GM13976 (cell line): ENCODE data around the gene CCNYL1.

ENCODE experiments used
- DNase-seq: peaks from one replicate; pipeline ENCODE4 v3.0.0; 2012; ENCODE audit warnings: low spot score
- in situ Hi-C: fragments of 300-500 bp; cut with MboI; formaldehyde crosslinking; loops from one replicate; pipeline ENCODE4 v1.12.0; 2022; ENCODE audit warnings: low sequenced_read_pairs, mixed read lengths, inconsistent platforms; ENCODE audit not compliant: unreplicated experiment
- TF ChIP-seq, protein P1 (sequence below): IDR thresholded peaks from 2 replicates; pipeline ENCODE4 v1.5.1; 2012; ENCODE audit warnings: borderline replicate concordance, mild to moderate bottlenecking; ENCODE audit not compliant: insufficient read depth; ENCODE audit errors: extremely low read depth, missing control alignments, control extremely low read depth

Gene CCNYL1

DNA sequence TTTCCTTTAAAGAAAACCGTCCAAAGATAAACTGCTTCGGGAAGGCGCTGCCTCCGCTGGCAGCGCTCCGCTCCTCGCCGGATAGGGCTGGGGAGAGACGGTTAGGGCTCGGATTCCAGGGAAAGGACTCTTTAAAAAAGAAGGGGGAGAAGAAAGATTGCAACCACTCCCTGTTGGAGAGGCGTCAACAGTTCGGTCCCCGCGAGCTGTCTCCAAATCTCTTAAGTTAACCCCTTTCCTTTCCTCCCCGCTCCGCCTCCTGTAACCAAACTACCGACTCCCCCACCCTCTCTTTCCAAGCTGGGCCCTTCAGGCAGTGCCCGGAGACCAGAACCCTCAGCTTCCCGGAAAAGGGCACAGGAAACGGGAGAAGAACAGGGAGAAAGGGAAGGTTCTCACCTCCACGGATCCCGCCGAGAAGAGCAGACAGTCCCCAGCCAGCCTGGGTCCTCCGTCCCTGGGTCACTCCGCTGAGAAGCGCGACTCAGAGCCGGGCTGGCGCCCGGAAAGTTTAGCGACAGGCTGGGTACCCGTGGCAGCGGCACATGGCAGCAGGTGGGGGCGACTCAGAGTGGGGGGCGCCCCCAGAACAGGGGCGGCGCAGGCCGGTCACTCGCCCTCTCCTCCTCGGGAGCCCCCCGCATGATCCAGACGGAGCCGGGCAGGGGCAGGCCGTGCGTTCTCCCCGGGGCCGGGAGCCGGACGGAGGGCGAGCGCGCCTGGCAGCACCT, 57.6 kb downstream of the CCNYL1 start:
- TF ChIP-seq, protein P1, sequence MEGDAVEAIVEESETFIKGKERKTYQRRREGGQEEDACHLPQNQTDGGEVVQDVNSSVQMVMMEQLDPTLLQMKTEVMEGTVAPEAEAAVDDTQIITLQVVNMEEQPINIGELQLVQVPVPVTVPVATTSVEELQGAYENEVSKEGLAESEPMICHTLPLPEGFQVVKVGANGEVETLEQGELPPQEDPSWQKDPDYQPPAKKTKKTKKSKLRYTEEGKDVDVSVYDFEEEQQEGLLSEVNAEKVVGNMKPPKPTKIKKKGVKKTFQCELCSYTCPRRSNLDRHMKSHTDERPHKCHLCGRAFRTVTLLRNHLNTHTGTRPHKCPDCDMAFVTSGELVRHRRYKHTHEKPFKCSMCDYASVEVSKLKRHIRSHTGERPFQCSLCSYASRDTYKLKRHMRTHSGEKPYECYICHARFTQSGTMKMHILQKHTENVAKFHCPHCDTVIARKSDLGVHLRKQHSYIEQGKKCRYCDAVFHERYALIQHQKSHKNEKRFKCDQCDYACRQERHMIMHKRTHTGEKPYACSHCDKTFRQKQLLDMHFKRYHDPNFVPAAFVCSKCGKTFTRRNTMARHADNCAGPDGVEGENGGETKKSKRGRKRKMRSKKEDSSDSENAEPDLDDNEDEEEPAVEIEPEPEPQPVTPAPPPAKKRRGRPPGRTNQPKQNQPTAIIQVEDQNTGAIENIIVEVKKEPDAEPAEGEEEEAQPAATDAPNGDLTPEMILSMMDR: no peak
- in situ Hi-C loops: no loop called here
- peak; percentile 58 for DNase-seq

DNA sequence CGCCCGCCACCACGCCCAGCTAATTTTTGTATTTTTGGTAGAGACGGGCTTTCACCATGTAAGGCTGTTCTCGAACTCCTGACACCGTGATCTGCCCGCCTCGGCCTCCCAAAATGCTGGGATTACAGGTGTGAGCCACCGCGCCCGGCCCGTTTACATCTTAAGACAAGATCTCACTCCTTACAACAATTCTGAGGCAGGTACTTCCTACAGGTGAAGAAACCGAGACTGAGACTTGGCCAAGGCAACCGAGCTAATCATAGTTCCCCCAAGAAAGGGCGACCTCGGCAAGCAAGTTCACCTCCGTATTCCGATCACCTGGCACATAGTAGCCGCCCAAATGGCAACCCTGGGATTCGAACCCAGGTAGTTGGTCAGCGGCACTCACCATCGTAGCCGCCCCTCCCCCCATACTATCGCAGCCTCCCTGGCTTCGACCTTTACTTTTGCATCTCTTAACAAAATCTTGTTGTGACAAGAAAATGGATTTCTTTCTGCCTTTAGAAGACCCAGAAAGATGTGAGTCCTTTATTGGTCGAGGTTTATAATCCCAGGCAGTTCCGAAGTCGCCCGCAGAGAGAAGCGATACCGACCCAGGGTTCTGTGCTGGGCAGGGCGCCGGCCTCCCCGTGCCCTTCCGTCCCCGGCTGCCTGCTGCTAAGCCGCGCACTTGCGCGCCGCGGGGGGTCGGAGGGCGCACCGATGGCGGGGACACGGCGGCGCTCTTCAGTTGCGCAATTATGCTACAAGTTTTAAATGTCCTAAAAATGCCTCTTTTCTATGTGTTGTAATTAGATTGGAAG, 59.4 kb downstream of the CCNYL1 start:
- TF ChIP-seq, protein P1: no peak
- peak; percentile 41 for DNase-seq
- in situ Hi-C loops: no loop called here

DNA sequence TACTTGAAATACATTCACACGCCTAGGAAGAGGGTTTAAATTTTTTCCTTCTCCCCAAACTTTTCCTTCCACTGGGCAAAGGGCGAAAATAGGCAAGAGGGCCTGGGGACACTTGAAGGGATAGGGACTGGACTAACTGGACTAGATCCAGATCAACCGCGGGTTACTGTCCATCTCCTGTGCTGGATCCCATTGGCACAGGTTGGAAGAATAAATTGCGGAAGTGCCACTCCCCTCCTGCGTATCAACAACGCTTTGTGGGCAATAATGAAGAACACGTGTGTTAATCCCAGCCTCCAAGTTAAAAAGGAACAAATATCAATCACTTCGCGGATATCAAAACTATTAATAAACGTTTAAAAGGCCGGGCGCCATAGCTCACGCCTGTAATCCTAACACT, 60.0 kb downstream of the CCNYL1 start:
- DNase-seq: no peak
- in situ Hi-C loops: no loop called here
- TF ChIP-seq, protein P1: no peak

DNA sequence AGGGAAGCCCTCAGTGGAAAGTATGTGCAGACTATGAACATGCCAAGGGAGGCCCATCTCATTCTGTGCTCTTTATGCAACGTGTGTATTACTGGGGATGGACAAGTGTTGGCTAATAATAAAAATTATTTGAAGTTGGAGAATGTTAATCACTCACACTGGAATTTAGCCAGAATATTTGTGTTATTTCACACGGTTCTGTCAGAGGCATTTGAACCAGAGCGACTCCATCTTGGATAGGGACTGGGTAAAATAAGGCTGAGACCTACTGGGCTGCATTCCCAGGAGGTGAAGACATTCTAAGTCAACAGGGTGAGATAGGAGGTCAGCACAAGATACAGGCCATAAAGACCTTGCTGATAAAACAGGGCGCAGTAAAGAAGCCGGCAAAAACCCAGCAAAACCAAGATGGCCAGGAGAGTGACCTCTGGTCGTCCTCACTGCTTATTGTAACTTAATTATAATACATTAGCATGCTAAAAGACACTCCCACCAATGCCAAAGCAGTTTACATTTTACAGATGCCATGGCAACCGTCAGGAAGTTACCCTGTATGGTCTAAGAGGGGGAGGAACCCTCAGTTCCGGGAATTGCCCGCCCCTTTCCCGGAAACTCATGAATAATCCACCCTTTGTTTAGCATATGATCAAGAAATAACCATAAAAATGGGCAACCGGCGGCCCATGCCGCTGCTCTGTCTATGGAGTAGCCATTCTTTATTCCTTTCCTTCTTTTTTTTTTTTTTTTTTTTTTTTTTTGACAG, 60.8 kb downstream of the CCNYL1 start:
- no peak for DNase-seq
- in situ Hi-C loops: no loop called here
- TF ChIP-seq, protein P1: no peak

DNA sequence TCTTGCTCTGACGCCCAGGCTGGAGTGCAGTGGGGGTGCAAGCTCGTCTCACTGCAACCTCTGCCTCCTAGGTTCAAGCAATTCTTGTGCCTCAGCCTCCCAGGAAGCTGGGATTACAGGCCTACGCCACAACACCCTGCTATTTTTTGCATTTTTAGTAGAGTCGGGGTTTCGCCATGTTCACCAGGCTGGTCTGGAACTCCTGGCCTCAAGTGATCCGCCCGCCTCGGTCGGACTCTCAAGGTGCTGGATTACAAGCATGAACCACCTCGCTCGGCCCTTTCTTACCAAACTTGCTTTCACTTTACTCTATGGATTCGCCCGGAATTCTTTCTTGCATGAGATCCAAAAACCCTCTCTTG, 61.4 kb downstream of the CCNYL1 start:
- in situ Hi-C loops: no loop called here
- DNase-seq: no peak
- TF ChIP-seq, protein P1: no peak

DNA sequence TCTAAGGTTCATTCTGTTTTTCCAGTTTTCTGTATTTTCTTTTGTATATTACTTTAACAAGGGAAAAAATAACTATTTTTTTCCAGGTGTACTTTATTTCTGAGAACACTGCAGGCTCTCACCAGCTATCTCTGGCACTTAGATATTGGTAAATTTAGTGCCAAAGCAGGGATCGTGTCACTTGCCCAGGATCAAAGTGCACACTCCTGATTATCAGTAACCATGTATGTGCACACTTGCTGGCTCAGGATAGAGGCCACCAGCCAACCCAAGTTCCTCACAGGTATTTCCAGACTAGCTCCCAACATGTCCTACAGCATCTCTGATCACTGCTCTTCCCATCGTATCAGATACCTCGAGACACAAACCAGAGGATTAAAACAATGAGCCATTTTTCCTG, 64.0 kb downstream of the CCNYL1 start:
- no peak for DNase-seq
- in situ Hi-C loops: no loop called here
- TF ChIP-seq, protein P1: no peak
